Skeletal muscle satellite cell (primary cell): ENCODE results near the gene SLC3A2.
"Not testable (repeated sequence)": the region's sequence is repeated elsewhere in the genome, so short reads cannot be mapped to it uniquely, and the experiment has no call there.

Experiments used
- H3K27me3 ChIP-seq: 2 replicates; pipeline ENCODE4 v1.7.0; 2013; ENCODE audit warnings: low read length; ENCODE audit not compliant: control insufficient read depth, insufficient read depth
- H3K36me3 ChIP-seq: 2 replicates; pipeline ENCODE4 v1.7.0; 2013; ENCODE audit warnings: mild to moderate bottlenecking, control low read depth, low read length; ENCODE audit not compliant: insufficient read depth
- H3K4me1 ChIP-seq: 2 replicates; pipeline ENCODE4 v1.7.0; 2013; ENCODE audit warnings: low read length; ENCODE audit not compliant: control insufficient read depth, insufficient read depth
- H3K4me2 ChIP-seq: 2 replicates; pipeline ENCODE4 v1.7.0; 2013; ENCODE audit warnings: mild to moderate bottlenecking, low read length
- H3K4me3 ChIP-seq: 2 replicates; pipeline ENCODE4 v1.7.0; 2013; ENCODE audit warnings: low read length
- H3K9ac ChIP-seq: 2 replicates; pipeline ENCODE4 v1.7.0; 2013; ENCODE audit warnings: mild to moderate bottlenecking, low read depth, low read length, moderate library complexity
- H3K9me3 ChIP-seq: replicated peaks from 2 replicates; pipeline ENCODE4 v1.7.0; 2013; ENCODE audit warnings: mild to moderate bottlenecking, control low read depth, low read length

SLC3A2 gene

GRCh38 chr11:62854825-62855570 lies 25.7 kb upstream of the SLC3A2 start:
- Histone ChIP-seq H3K4me3 (peak overlapping the region; percentile 83), H3K9me3 (no peaks in the 10 kb centered on the region), H3K9ac (peak overlapping the region; percentile 86), H3K4me1 (peaks cover 29% of the 10 kb centered on the region), H3K4me2 (peak overlapping the region; percentile 89), H3K27me3 (no peaks in the 10 kb centered on the region), H3K36me3 (peaks cover 42% of the 10 kb centered on the region)

GRCh38 chr11:62855571-62856332 lies 24.9 kb upstream of the SLC3A2 start:
- Histone ChIP-seq H3K4me3 (peak overlapping the region; percentile 83), H3K36me3 (peaks cover 42% of the 10 kb centered on the region), H3K27me3 (no peaks in the 10 kb centered on the region), H3K4me1 (peaks cover 29% of the 10 kb centered on the region), H3K9ac (peak overlapping the region; percentile 87), H3K9me3 (no peaks in the 10 kb centered on the region), H3K4me2 (peak overlapping the region; percentile 90)

GRCh38 chr11:62856333-62856895 lies 24.3 kb upstream of the SLC3A2 start:
- Histone ChIP-seq H3K27me3 (no peaks in the 10 kb centered on the region), H3K4me3 (peak overlapping the region; percentile 83), H3K9ac (peak overlapping the region; percentile 87), H3K4me2 (peak overlapping the region; percentile 90), H3K4me1 (peaks cover 29% of the 10 kb centered on the region), H3K9me3 (no peaks in the 10 kb centered on the region), H3K36me3 (peaks cover 39% of the 10 kb centered on the region)

- H3K9me3 ChIP-seq: no peaks in the 10 kb centered on the region
- no peak overlapping the region for H3K9ac ChIP-seq
- H3K36me3 ChIP-seq: peaks cover 28% of the 10 kb centered on the region
- H3K4me3 ChIP-seq: peak overlapping the region; percentile 18
- peak overlapping the region; percentile 90 for H3K4me2 ChIP-seq
- peaks cover 26% of the 10 kb centered on the region for H3K4me1 ChIP-seq
- no peaks in the 10 kb centered on the region for H3K27me3 ChIP-seq
These were observed 23.1 kb upstream of the SLC3A2 start for GRCh38 chr11:62857541-62857982.

- Histone ChIP-seq H3K4me3 (no peak overlapping the region), H3K4me2 (peak overlapping the region; percentile 90), H3K27me3 (no peaks in the 10 kb centered on the region), H3K9ac (no peak overlapping the region), H3K36me3 (peaks cover 21% of the 10 kb centered on the region), H3K9me3 (no peaks in the 10 kb centered on the region), H3K4me1 (peaks cover 20% of the 10 kb centered on the region)
These were observed 22.5 kb upstream of the SLC3A2 start for GRCh38 chr11:62858201-62858600.

GRCh38 chr11:62859281-62859703 lies 21.4 kb upstream of the SLC3A2 start:
- not testable (repeated sequence) for H3K4me1 ChIP-seq, H3K4me2 ChIP-seq, H3K4me3 ChIP-seq, H3K9me3 ChIP-seq, H3K9ac ChIP-seq, H3K27me3 ChIP-seq
- peaks cover 10% of the 10 kb centered on the region for H3K36me3 ChIP-seq

GRCh38 chr11:62860835-62861563 lies 19.7 kb upstream of the SLC3A2 start:
- Histone ChIP-seq H3K4me1 (peaks cover 8% of the 10 kb centered on the region), H3K36me3 (no peaks in the 10 kb centered on the region), H3K9ac (no peak overlapping the region), H3K4me3 (no peak overlapping the region), H3K4me2 (no peak overlapping the region), H3K27me3 (no peaks in the 10 kb centered on the region), H3K9me3 (no peaks in the 10 kb centered on the region)

GRCh38 chr11:62861564-62862192 lies 19.0 kb upstream of the SLC3A2 start:
- not testable (repeated sequence) for H3K27me3 ChIP-seq, H3K4me3 ChIP-seq, H3K4me1 ChIP-seq

GRCh38 chr11:62863687-62864335 lies 16.9 kb upstream of the SLC3A2 start:
- no peaks in the 10 kb centered on the region for H3K27me3 ChIP-seq
- H3K4me1 ChIP-seq: no peaks in the 10 kb centered on the region
- no peak overlapping the region for H3K4me2 ChIP-seq
- no peak overlapping the region for H3K4me3 ChIP-seq
- no peaks in the 10 kb centered on the region for H3K9me3 ChIP-seq
- H3K36me3 ChIP-seq: no peaks in the 10 kb centered on the region
- H3K9ac ChIP-seq: no peak overlapping the region

More at GRCh38 chr11:62861564-62862192, 19.0 kb upstream of the SLC3A2 start:
- not testable (repeated sequence) for H3K9me3 ChIP-seq, H3K4me2 ChIP-seq, H3K36me3 ChIP-seq, H3K9ac ChIP-seq

GRCh38 chr11:62865635-62866034 lies 15.1 kb upstream of the SLC3A2 start:
- no peaks in the 10 kb centered on the region for H3K36me3 ChIP-seq
- no peaks in the 10 kb centered on the region for H3K9me3 ChIP-seq
- H3K9ac ChIP-seq: no peak overlapping the region
- H3K4me3 ChIP-seq: no peak overlapping the region
- no peaks in the 10 kb centered on the region for H3K27me3 ChIP-seq
- no peaks in the 10 kb centered on the region for H3K4me1 ChIP-seq
- H3K4me2 ChIP-seq: no peak overlapping the region
